Spleen (tissue), 11 donors: ENCODE results near the gene RNF130. TPM values are rescaled to one million over a fixed set of nuclear protein-coding genes. Genes with fewer than 3 reads are reported as not detected.

Experiments used
- DNase-seq: peaks from one replicate; pipeline ENCODE4 v3.0.0-alpha.2; 2020
- H3K27ac ChIP-seq, 8 donors: fragments of 200-600 bp; sonication (generic) in 7 of 8; 1 replicate in 4 of 8; 2 replicates in 4 of 8; pipeline versions ENCODE4 v1.5.0 to v1.8.0; 2016 to 2021; ENCODE audit warnings: inconsistent platforms in 4 of 8, mild to moderate bottlenecking in 4 of 8, moderate library complexity in 1 of 8
- H3K27me3 ChIP-seq, 7 donors: fragments of 200-600 bp; sonication (generic) in 6 of 7; replicated peaks in 1 of 7; 1 replicate in 4 of 7; 2 replicates in 3 of 7; pipeline versions ENCODE4 v1.5.0 to v1.8.0; 2016 to 2021; ENCODE audit warnings: inconsistent platforms in 3 of 7, mild to moderate bottlenecking in 1 of 7
- H3K36me3 ChIP-seq, 6 donors: fragments of 200-600 bp; sonication (generic) in 5 of 6; 1 replicate in 4 of 6; 2 replicates in 2 of 6; pipeline versions ENCODE4 v1.5.0 to v1.8.0; 2016 to 2021; ENCODE audit warnings: inconsistent platforms in 2 of 6
- H3K4me1 ChIP-seq, 6 donors: fragments of 200-600 bp; sonication (generic) in 5 of 6; 1 replicate in 3 of 6; 2 replicates in 3 of 6; pipeline versions ENCODE4 v1.5.0 to v1.8.0; 2016 to 2021; ENCODE audit warnings: inconsistent platforms in 3 of 6
- H3K4me3 ChIP-seq, 8 donors: fragments of 200-600 bp; sonication (generic) in 7 of 8; 1 replicate in 4 of 8; 2 replicates in 4 of 8; pipeline versions ENCODE4 v1.5.0 to v1.8.0; 2016 to 2021; ENCODE audit warnings: inconsistent platforms in 4 of 8, mild to moderate bottlenecking in 4 of 8, moderate library complexity in 2 of 8
- H3K9me3 ChIP-seq, 8 donors: fragments of 200-600 bp; sonication (generic) in 7 of 8; 1 replicate in 4 of 8; 2 replicates in 4 of 8; pipeline versions ENCODE4 v1.5.0 to v1.8.0; 2016 to 2021; ENCODE audit warnings: inconsistent platforms in 4 of 8
- CTCF ChIP-seq, 11 experiments: fragments of 200-600 bp in 7 of 11; fragments of 450-650 bp in 4 of 11; sonication (generic) in 4 of 11; IDR thresholded peaks in 8 of 11; conservative IDR thresholded peaks in 3 of 11; 1 replicate in 7 of 11; 2 replicates in 4 of 11; pipeline versions ENCODE4 v1.4.0 to v1.8.0; 2016 to 2021; ENCODE audit warnings: antibody characterized with exemption in 11 of 11, inconsistent platforms in 4 of 11, mild to moderate bottlenecking in 1 of 11
- POLR2A ChIP-seq, 3 donors: fragments of 450-650 bp; IDR thresholded peaks; one replicate each; pipeline ENCODE4 v1.5.1; 2017; ENCODE audit warnings: antibody characterized with exemption in 3 of 3, mild to moderate bottlenecking in 1 of 3
- POLR2AphosphoS5 ChIP-seq, 3 donors: sonication (generic); formaldehyde crosslinking; IDR thresholded peaks; one replicate each; pipeline ENCODE4 v1.5.1; 2017; ENCODE audit warnings: antibody characterized with exemption in 3 of 3
- WGBS, 5 donors: extraction: QIAGEN DNeasy Blood & Tissue Kit in 3 of 5; methylation state at CpG; one replicate each; pipeline versions ENCODE4 v1.1.5 to v1.1.7; 2013 to 2018; 5-methylcytosine and 5-hydroxymethylcytosine counted together
- intact Hi-C: fragments of 100-400 bp; cut with DNase I; formaldehyde crosslinking; loops from one replicate; pipeline ENCODE4 v1.15.0; 2023; ENCODE audit warnings: low total_unique reads
- polyA plus RNA-seq, 3 donors: library from polyadenylated mRNA; stranded (reverse); fragments of 200-250 nt; gene quantifications; one replicate each; pipeline ENCODE4 v1.2.1, GENCODE V29; 2013
- total RNA-seq, 7 donors: library from RNA; depleted of rRNA in 3 of 7; stranded (reverse); fragments of >200 nt in 3 of 7; fragmentation: NEBNext Ultra II Directional in 4 of 7; extraction: Animal tissue kit (Norgen Biotek cat#: 25700) in 4 of 7; gene quantifications; one replicate each; pipeline versions ENCODE4 v1.1.0 to v1.2.1, GENCODE V29; 2016 to 2021
- donor health status: healthy with polysubstance abuse.
- donor health status: DM: no; HTN: no; CAD: no; lungs with moderate emphysema.
- donor health status: DM: no; HTN: no; CAD: no.
- donor health status: Bipolar disorder and iron deficiency.
- donor health status: healthy.
- donor health status: DM: no; HTN: no; CAD: no.
- donor health status: DM: yes; HTN: yes; CAD: no.

RNF130 gene
- total and polyA plus RNA-seq, 10 donors = 44.1 to 119 (median 82.7) TPM

GRCh38 chr5:179955630-179956029, 115.9 kb downstream of the RNF130 start:
- WGBS, 5 donors = 82 to 91% (median 88%) methylated on average over 2 of the region's 2 CpGs
- Histone ChIP-seq H3K27me3 (no peaks in the 10 kb centered on the region), H3K9me3 (no peaks in the 10 kb centered on the region), H3K36me3 (peaks cover 0 to 57% (median 10%) of the 10 kb centered on the region in 6 donors), H3K4me1 (no peaks in the 10 kb centered on the region), H3K4me3 (no peak overlapping the region), H3K27ac (no peak overlapping the region)
- intact Hi-C loops = no loop called here
- DNase-seq = no peak
- TF ChIP-seq POLR2AphosphoS5 (IDR thresholded peaks at IDR 0.05) (no peak), POLR2A (IDR thresholded peaks at IDR 0.05) (no peak), CTCF (IDR thresholded peaks at IDR 0.05 in 8 of 11, conservative IDR thresholded peaks at IDR 0.05 in 3 of 11) (no peak)

GRCh38 chr5:179955062-179955461, 116.5 kb downstream of the RNF130 start:
- 89 to 95% (median 93%) methylated on average over 6 of the region's 6 CpGs for WGBS, 5 donors
- H3K27ac ChIP-seq = no peak overlapping the region
- H3K9me3 ChIP-seq = no peaks in the 10 kb centered on the region
- no peak for TF ChIP-seq POLR2A (IDR thresholded peaks at IDR 0.05)
- no peak for TF ChIP-seq CTCF (IDR thresholded peaks at IDR 0.05 in 8 of 11, conservative IDR thresholded peaks at IDR 0.05 in 3 of 11)
- no peak for TF ChIP-seq POLR2AphosphoS5 (IDR thresholded peaks at IDR 0.05)
- peaks cover 0 to 52% (median 10%) of the 10 kb centered on the region in 6 donors for H3K36me3 ChIP-seq
- H3K4me1 ChIP-seq = no peaks in the 10 kb centered on the region
- no peak for DNase-seq
- H3K27me3 ChIP-seq = no peaks in the 10 kb centered on the region
- no peak overlapping the region for H3K4me3 ChIP-seq
- intact Hi-C loops = no loop called here

- H3K9me3 ChIP-seq = no peaks in the 10 kb centered on the region
- intact Hi-C loops = no loop called here
- no peak overlapping the region for H3K4me3 ChIP-seq
- H3K4me1 ChIP-seq = no peaks in the 10 kb centered on the region
- DNase-seq = no peak
- no peaks in the 10 kb centered on the region for H3K27me3 ChIP-seq
- TF ChIP-seq CTCF (IDR thresholded peaks at IDR 0.05 in 8 of 11, conservative IDR thresholded peaks at IDR 0.05 in 3 of 11) (no peak), POLR2AphosphoS5 (IDR thresholded peaks at IDR 0.05) (no peak), POLR2A (IDR thresholded peaks at IDR 0.05) (no peak)
- H3K27ac ChIP-seq = no peak overlapping the region
- WGBS, 5 donors = 92 to 97% (median 94%) methylated on average over 6 of the region's 6 CpGs
- peaks cover 0 to 51% (median 10%) of the 10 kb centered on the region in 6 donors for H3K36me3 ChIP-seq
These were observed 117.1 kb downstream of the RNF130 start for GRCh38 chr5:179954434-179954833.

- H3K4me1 ChIP-seq = no peaks in the 10 kb centered on the region
- no peak for TF ChIP-seq CTCF (IDR thresholded peaks at IDR 0.05 in 8 of 11, conservative IDR thresholded peaks at IDR 0.05 in 3 of 11)
- TF ChIP-seq POLR2A (IDR thresholded peaks at IDR 0.05) = no peak
- no peak for TF ChIP-seq POLR2AphosphoS5 (IDR thresholded peaks at IDR 0.05)
- 92 to 97% (median 96%) methylated on average over 4 of the region's 4 CpGs for WGBS, 5 donors
- H3K9me3 ChIP-seq = no peaks in the 10 kb centered on the region
- H3K36me3 ChIP-seq = peaks cover 0 to 47% (median 10%) of the 10 kb centered on the region in 6 donors
- no peak for DNase-seq
- H3K27ac ChIP-seq = no peak overlapping the region
- H3K27me3 ChIP-seq = no peaks in the 10 kb centered on the region
- H3K4me3 ChIP-seq = no peak overlapping the region
- intact Hi-C loops = no loop called here
These were observed 117.6 kb downstream of the RNF130 start for GRCh38 chr5:179953987-179954386.
